ENCODE results near the gene FBXL20. TPM values are rescaled to one million over a fixed set of nuclear protein-coding genes. Genes with fewer than 3 reads are reported as not detected.

FBXL20 gene
- polyA plus RNA-seq, 1 of the 3 experiments (the other 2 are of a cell fraction): 2.2 TPM

DNA sequence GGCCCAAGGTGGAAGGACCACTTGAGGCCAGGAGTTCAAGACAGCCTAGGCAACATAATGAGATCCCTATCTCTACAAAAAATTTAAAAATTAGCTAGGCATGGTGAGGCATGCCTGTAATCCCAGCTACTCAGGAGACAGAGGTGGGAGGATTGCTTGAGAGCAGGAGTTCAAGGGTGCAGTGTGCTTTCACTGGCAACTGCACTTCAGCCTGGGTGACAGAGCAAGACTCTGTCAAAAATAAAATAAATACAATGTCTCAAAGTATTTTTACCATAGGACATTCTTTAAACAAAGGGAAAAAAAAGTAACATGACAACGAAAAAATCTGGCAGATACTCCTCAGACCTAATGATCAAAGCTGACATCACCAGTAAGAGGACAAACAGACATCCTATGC is 72.6 kb downstream of the FBXL20 start:
- no peak overlapping the region for H3K4me3 ChIP-seq (ENCODE audit: low read depth in 2 of 2, low read length in 1 of 2)
- 74% methylated on average over 1 of the region's 1 CpG for WGBS (ENCODE audit: low lambda C conversion rate)
- H3K9me3 ChIP-seq: no peaks in the 10 kb centered on the region
- TF ChIP-seq MXI1 (IDR thresholded peaks at IDR 0.05; ENCODE audit: low read depth, low read length): no peak
- TF ChIP-seq NRF1 (IDR thresholded peaks at IDR 0.05; ENCODE audit: low read depth, low read length): no peak
- TF ChIP-seq, protein P1, sequence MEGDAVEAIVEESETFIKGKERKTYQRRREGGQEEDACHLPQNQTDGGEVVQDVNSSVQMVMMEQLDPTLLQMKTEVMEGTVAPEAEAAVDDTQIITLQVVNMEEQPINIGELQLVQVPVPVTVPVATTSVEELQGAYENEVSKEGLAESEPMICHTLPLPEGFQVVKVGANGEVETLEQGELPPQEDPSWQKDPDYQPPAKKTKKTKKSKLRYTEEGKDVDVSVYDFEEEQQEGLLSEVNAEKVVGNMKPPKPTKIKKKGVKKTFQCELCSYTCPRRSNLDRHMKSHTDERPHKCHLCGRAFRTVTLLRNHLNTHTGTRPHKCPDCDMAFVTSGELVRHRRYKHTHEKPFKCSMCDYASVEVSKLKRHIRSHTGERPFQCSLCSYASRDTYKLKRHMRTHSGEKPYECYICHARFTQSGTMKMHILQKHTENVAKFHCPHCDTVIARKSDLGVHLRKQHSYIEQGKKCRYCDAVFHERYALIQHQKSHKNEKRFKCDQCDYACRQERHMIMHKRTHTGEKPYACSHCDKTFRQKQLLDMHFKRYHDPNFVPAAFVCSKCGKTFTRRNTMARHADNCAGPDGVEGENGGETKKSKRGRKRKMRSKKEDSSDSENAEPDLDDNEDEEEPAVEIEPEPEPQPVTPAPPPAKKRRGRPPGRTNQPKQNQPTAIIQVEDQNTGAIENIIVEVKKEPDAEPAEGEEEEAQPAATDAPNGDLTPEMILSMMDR (IDR thresholded peaks at IDR 0.05): no peak
- TF ChIP-seq, protein P2, sequence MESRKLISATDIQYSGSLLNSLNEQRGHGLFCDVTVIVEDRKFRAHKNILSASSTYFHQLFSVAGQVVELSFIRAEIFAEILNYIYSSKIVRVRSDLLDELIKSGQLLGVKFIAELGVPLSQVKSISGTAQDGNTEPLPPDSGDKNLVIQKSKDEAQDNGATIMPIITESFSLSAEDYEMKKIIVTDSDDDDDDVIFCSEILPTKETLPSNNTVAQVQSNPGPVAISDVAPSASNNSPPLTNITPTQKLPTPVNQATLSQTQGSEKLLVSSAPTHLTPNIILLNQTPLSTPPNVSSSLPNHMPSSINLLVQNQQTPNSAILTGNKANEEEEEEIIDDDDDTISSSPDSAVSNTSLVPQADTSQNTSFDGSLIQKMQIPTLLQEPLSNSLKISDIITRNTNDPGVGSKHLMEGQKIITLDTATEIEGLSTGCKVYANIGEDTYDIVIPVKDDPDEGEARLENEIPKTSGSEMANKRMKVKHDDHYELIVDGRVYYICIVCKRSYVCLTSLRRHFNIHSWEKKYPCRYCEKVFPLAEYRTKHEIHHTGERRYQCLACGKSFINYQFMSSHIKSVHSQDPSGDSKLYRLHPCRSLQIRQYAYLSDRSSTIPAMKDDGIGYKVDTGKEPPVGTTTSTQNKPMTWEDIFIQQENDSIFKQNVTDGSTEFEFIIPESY (IDR thresholded peaks at IDR 0.05; ENCODE audit: borderline replicate concordance, low read depth): no peak
- TF ChIP-seq NFIC (IDR thresholded peaks at IDR 0.05; ENCODE audit: borderline replicate concordance): no peak
- no peak for TF ChIP-seq FOSL2 (IDR thresholded peaks at IDR 0.05; ENCODE audit: borderline replicate concordance, low read depth)
- no peak for TF ChIP-seq EZH2phosphoT487 (IDR thresholded peaks at IDR 0.05; ENCODE audit: borderline replicate concordance, low read depth)
- TF ChIP-seq RAD21 (IDR thresholded peaks at IDR 0.05; ENCODE audit: low read length): no peak
- TF ChIP-seq PBX3 (IDR thresholded peaks at IDR 0.05): no peak
- TF ChIP-seq ELF1 (IDR thresholded peaks at IDR 0.05): no peak
- no peak for TF ChIP-seq GABPA (IDR thresholded peaks at IDR 0.05; ENCODE audit: low read depth)
- no peak for TF ChIP-seq USF1 (IDR thresholded peaks at IDR 0.05; ENCODE audit: borderline replicate concordance, low read depth)
- TF ChIP-seq JUND (IDR thresholded peaks at IDR 0.05): no peak
- no peak for TF ChIP-seq TAF1 (IDR thresholded peaks at IDR 0.05; ENCODE audit: borderline replicate concordance, low read depth, low read length)
- TF ChIP-seq YY1 (IDR thresholded peaks at IDR 0.05; ENCODE audit: low read depth): no peak
- no peak for TF ChIP-seq GATA2 (CRISPR knock-in tag; IDR thresholded peaks at IDR 0.05)
- no peak for TF ChIP-seq RXRA (IDR thresholded peaks at IDR 0.05; ENCODE audit: borderline replicate concordance, low read depth)
- TF ChIP-seq FOXM1 (IDR thresholded peaks at IDR 0.05; ENCODE audit: low read depth): no peak
- TF ChIP-seq FOXJ3 (CRISPR knock-in tag; IDR thresholded peaks at IDR 0.05): no peak
- H3K27ac ChIP-seq (ENCODE audit: low read depth in 2 of 2, low read length in 1 of 2): no peak overlapping the region
- H2AFZ ChIP-seq (ENCODE audit: low read depth): no peak overlapping the region
- ChIA-PET POLR2A (no interaction called here), CTCF (interaction anchor here (0.6 to 0.9 kb wide), 2 partner anchors 10 to 1956 kb away, joined by 3 read pairs; no protein-coding TSS in a partner anchor)
- no peaks in the 10 kb centered on the region for H3K27me3 ChIP-seq (ENCODE audit: insufficient read depth)
- H4K20me1 ChIP-seq (ENCODE audit: insufficient read depth): no peaks in the 10 kb centered on the region
- no peaks in the 10 kb centered on the region for H3F3A ChIP-seq (replicated peaks; ENCODE audit: insufficient read depth)
- no peaks in the 10 kb centered on the region for H3K79me2 ChIP-seq (ENCODE audit: insufficient read depth)
- H3K9ac ChIP-seq: no peak overlapping the region
- no peak for DNase-seq
- H3K4me2 ChIP-seq: no peak overlapping the region
- H3K9me2 ChIP-seq: no peaks in the 10 kb centered on the region
- H3K4me1 ChIP-seq (ENCODE audit: control insufficient read depth in 1 of 2, insufficient read depth in 2 of 2, low read depth in 1 of 2, low read length in 1 of 2): no peaks in the 10 kb centered on the region
- H3K36me3 ChIP-seq (replicated peaks in 1 of 2; ENCODE audit: control insufficient read depth in 1 of 2, insufficient read depth in 2 of 2, low read length in 1 of 2): no peaks in the 10 kb centered on the region

All from SK-N-SH (cell line).